ACC112 (cell line): ENCODE data around the gene SLC4A1.

Source experiments
- H2AFZ ChIP-seq: fragments of 200-600 bp; sonication (generic); one replicate; pipeline ENCODE4 v1.6.0; 2017; ENCODE audit warnings: antibody characterized with exemption, low read length; ENCODE audit not compliant: unreplicated experiment
- H3K27ac ChIP-seq: fragments of 200-600 bp; sonication (generic); 2 replicates; pipeline ENCODE4 v1.5.1; 2014; ENCODE audit warnings: low read depth, mild to moderate bottlenecking, antibody characterized with exemption, low read length, moderate library complexity
- H3K27me3 ChIP-seq: fragments of 200-600 bp; sonication (generic); 2 replicates; pipeline ENCODE4 v1.6.1; 2014; ENCODE audit warnings: mild to moderate bottlenecking, antibody characterized with exemption, low read length, moderate library complexity, mixed read lengths; ENCODE audit not compliant: insufficient read depth
- H3K36me3 ChIP-seq: fragments of 200-600 bp; sonication (generic); 2 replicates; pipeline ENCODE4 v1.6.1; 2016; ENCODE audit warnings: mild to moderate bottlenecking, antibody characterized with exemption, low read length, moderate library complexity, mixed read lengths; ENCODE audit not compliant: insufficient read depth
- H3K4me1 ChIP-seq: fragments of 200-600 bp; sonication (generic); one replicate; pipeline ENCODE4 v1.6.1; 2016; ENCODE audit warnings: low read length, mixed read lengths; ENCODE audit not compliant: insufficient read depth, unreplicated experiment, control insufficient read depth
- H3K4me3 ChIP-seq: fragments of 200-600 bp; sonication (generic); 2 replicates; pipeline ENCODE4 v1.5.1; 2014; ENCODE audit warnings: mild to moderate bottlenecking, low read depth, low read length
- H3K79me2 ChIP-seq: fragments of 200-600 bp; sonication (generic); one replicate; pipeline ENCODE4 v1.6.0; 2016; ENCODE audit warnings: low read length; ENCODE audit not compliant: control insufficient read depth, unreplicated experiment, insufficient read depth

The SLC4A1 gene

GRCh38 chr17:44220213-44221083, 47.5 kb downstream of the SLC4A1 start:
- no peaks in the 10 kb centered on the region for H3K27me3 ChIP-seq
- H3K4me3 ChIP-seq: peak overlapping the region; percentile 91
- peak overlapping the region; percentile 59 for H2AFZ ChIP-seq
- peaks cover 35% of the 10 kb centered on the region for H3K4me1 ChIP-seq
- H3K79me2 ChIP-seq: peaks cover 28% of the 10 kb centered on the region
- H3K36me3 ChIP-seq: peaks cover 14% of the 10 kb centered on the region
- H3K27ac ChIP-seq: peak overlapping the region; percentile 63

- H3K27ac ChIP-seq: peak within 1 kb of the TSS; percentile 86
- H3K36me3 ChIP-seq: peaks cover 22% of the 10 kb centered on the region
- H3K4me1 ChIP-seq: peaks cover 35% of the 10 kb centered on the region
- no peaks in the 10 kb centered on the region for H3K27me3 ChIP-seq
- peaks cover 28% of the 10 kb centered on the region for H3K79me2 ChIP-seq
- peak within 1 kb of the TSS; percentile 91 for H3K4me3 ChIP-seq
- peak within 1 kb of the TSS; percentile 59 for H2AFZ ChIP-seq
These were observed 48.2 kb downstream of the SLC4A1 start, which contains the start of gene UBTF for GRCh38 chr17:44219616-44220212. Gene UBTF, minus strand, starts transcription at chr17:44219675. Its CDS starts 1,446 bp downstream, at chr17:44218229.

- Histone ChIP-seq H3K36me3 (peaks cover 26% of the 10 kb centered on the region), H3K27ac (peak overlapping the region; percentile 86), H3K79me2 (peaks cover 28% of the 10 kb centered on the region), H3K27me3 (no peaks in the 10 kb centered on the region), H3K4me1 (peaks cover 35% of the 10 kb centered on the region), H3K4me3 (peak overlapping the region; percentile 91), H2AFZ (peak overlapping the region; percentile 8)
These were observed 48.8 kb downstream of the SLC4A1 start for GRCh38 chr17:44219108-44219615.

- Histone ChIP-seq H3K4me3 (peak overlapping the region; percentile 91), H3K36me3 (peaks cover 30% of the 10 kb centered on the region), H3K79me2 (peaks cover 28% of the 10 kb centered on the region), H2AFZ (no peak overlapping the region), H3K4me1 (peaks cover 28% of the 10 kb centered on the region), H3K27me3 (no peaks in the 10 kb centered on the region), H3K27ac (peak overlapping the region; percentile 86)
These were observed 49.4 kb downstream of the SLC4A1 start for GRCh38 chr17:44218344-44219107.

GRCh38 chr17:44217738-44218343, 50.1 kb downstream of the SLC4A1 start:
- H3K36me3 ChIP-seq: peaks cover 30% of the 10 kb centered on the region
- peaks cover 28% of the 10 kb centered on the region for H3K79me2 ChIP-seq
- H3K4me3 ChIP-seq: peak overlapping the region; percentile 91
- peak overlapping the region; percentile 31 for H3K27ac ChIP-seq
- no peak overlapping the region for H2AFZ ChIP-seq
- H3K4me1 ChIP-seq: peaks cover 22% of the 10 kb centered on the region
- H3K27me3 ChIP-seq: no peaks in the 10 kb centered on the region

- H3K36me3 ChIP-seq: peaks cover 30% of the 10 kb centered on the region
- no peak overlapping the region; the same call in 1 of the 2 replicates for H3K4me3 ChIP-seq
- no peak overlapping the region for H2AFZ ChIP-seq
- H3K27ac ChIP-seq: no peak overlapping the region
- H3K79me2 ChIP-seq: peaks cover 28% of the 10 kb centered on the region
- peaks cover 17% of the 10 kb centered on the region for H3K4me1 ChIP-seq
- H3K27me3 ChIP-seq: no peaks in the 10 kb centered on the region
These were observed 51.2 kb downstream of the SLC4A1 start for GRCh38 chr17:44216694-44217093.

- Histone ChIP-seq H3K4me3 (no peak overlapping the region), H3K27ac (no peak overlapping the region), H3K4me1 (peaks cover 17% of the 10 kb centered on the region), H3K27me3 (no peaks in the 10 kb centered on the region), H2AFZ (no peak overlapping the region), H3K79me2 (peaks cover 28% of the 10 kb centered on the region), H3K36me3 (peaks cover 30% of the 10 kb centered on the region)
These were observed 51.8 kb downstream of the SLC4A1 start for GRCh38 chr17:44216173-44216572.

GRCh38 chr17:44214896-44215295, 53.0 kb downstream of the SLC4A1 start:
- no peak overlapping the region for H3K27ac ChIP-seq
- peaks cover 30% of the 10 kb centered on the region for H3K36me3 ChIP-seq
- no peaks in the 10 kb centered on the region for H3K27me3 ChIP-seq
- H3K4me1 ChIP-seq: peaks cover 26% of the 10 kb centered on the region
- H2AFZ ChIP-seq: no peak overlapping the region
- peaks cover 22% of the 10 kb centered on the region for H3K79me2 ChIP-seq
- no peak overlapping the region for H3K4me3 ChIP-seq

GRCh38 chr17:44214230-44214494, 53.8 kb downstream of the SLC4A1 start:
- Histone ChIP-seq H3K27me3 (no peaks in the 10 kb centered on the region), H3K79me2 (peaks cover 22% of the 10 kb centered on the region), H2AFZ (no peak overlapping the region), H3K27ac (no peak overlapping the region), H3K4me1 (peaks cover 33% of the 10 kb centered on the region), H3K36me3 (peaks cover 37% of the 10 kb centered on the region), H3K4me3 (no peak overlapping the region)
